C4-2B (cell line): ENCODE data around the gene ADAMTS14.

Source experiments
- ZFX ChIP-seq: fragments of 450-650 bp; IDR thresholded peaks from 2 replicates; pipeline ENCODE4 v1.6.1; 2017
- TF ChIP-seq, protein P1 (sequence below): fragments of 450-650 bp; conservative IDR thresholded peaks from 2 replicates; pipeline ENCODE4 v1.5.1; 2017; ENCODE audit warnings: mild to moderate bottlenecking

DNA sequence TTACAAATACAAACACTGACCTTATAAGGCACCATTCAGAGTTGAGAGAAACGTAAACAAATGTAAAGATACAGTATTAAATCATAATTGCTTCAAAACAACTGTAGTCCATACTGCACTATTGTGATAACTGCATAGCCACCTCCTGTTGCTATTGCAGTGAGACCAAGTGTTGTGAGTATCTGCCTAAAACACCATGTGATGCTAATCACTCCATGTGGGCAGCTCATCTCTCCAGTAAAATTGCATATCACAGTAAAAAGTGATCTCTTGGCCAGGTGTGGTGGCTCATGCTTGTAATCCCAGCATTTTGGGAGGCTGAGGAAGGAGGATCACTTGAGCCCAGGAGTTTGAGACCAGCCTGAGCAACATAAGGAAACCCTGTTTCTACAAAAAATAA is 43.0 kb upstream of the ADAMTS14 start:
- TF ChIP-seq, protein P1, sequence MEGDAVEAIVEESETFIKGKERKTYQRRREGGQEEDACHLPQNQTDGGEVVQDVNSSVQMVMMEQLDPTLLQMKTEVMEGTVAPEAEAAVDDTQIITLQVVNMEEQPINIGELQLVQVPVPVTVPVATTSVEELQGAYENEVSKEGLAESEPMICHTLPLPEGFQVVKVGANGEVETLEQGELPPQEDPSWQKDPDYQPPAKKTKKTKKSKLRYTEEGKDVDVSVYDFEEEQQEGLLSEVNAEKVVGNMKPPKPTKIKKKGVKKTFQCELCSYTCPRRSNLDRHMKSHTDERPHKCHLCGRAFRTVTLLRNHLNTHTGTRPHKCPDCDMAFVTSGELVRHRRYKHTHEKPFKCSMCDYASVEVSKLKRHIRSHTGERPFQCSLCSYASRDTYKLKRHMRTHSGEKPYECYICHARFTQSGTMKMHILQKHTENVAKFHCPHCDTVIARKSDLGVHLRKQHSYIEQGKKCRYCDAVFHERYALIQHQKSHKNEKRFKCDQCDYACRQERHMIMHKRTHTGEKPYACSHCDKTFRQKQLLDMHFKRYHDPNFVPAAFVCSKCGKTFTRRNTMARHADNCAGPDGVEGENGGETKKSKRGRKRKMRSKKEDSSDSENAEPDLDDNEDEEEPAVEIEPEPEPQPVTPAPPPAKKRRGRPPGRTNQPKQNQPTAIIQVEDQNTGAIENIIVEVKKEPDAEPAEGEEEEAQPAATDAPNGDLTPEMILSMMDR, result no peak
- no peak for TF ChIP-seq ZFX
